Gastrocnemius medialis (tissue), 4 donors: ENCODE results near the gene PTPRJ.

Source experiments
- POLR2A ChIP-seq, 2 donors: fragments of 450-650 bp; IDR thresholded peaks; one replicate each; pipeline ENCODE4 v1.6.1; 2017; ENCODE audit warnings: antibody characterized with exemption in 2 of 2, mild to moderate bottlenecking in 2 of 2, moderate library complexity in 2 of 2
- TF ChIP-seq, protein P1 (sequence below), 5 experiments: fragments of 450-650 bp in 3 of 5; fragments of 200-600 bp in 2 of 5; sonication (generic) in 2 of 5; IDR thresholded peaks in 4 of 5; conservative IDR thresholded peaks in 1 of 5; 1 replicate in 4 of 5; 2 replicates in 1 of 5; pipeline ENCODE4 v1.5.1; 2016 to 2019; ENCODE audit warnings: antibody characterized with exemption in 5 of 5, mild to moderate bottlenecking in 3 of 5, moderate library complexity in 3 of 5

- no peak for TF ChIP-seq POLR2A (IDR thresholded peaks at IDR 0.05)
- TF ChIP-seq, protein P1, sequence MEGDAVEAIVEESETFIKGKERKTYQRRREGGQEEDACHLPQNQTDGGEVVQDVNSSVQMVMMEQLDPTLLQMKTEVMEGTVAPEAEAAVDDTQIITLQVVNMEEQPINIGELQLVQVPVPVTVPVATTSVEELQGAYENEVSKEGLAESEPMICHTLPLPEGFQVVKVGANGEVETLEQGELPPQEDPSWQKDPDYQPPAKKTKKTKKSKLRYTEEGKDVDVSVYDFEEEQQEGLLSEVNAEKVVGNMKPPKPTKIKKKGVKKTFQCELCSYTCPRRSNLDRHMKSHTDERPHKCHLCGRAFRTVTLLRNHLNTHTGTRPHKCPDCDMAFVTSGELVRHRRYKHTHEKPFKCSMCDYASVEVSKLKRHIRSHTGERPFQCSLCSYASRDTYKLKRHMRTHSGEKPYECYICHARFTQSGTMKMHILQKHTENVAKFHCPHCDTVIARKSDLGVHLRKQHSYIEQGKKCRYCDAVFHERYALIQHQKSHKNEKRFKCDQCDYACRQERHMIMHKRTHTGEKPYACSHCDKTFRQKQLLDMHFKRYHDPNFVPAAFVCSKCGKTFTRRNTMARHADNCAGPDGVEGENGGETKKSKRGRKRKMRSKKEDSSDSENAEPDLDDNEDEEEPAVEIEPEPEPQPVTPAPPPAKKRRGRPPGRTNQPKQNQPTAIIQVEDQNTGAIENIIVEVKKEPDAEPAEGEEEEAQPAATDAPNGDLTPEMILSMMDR (IDR thresholded peaks at IDR 0.05 in 4 of 5, conservative IDR thresholded peaks at IDR 0.05 in 1 of 5), result no peak
These were observed 39.2 kb downstream of the PTPRJ start for GRCh38 chr11:48019595-48019994.
